ENCODE results near the gene TSNAX.

The TSNAX gene

DNA sequence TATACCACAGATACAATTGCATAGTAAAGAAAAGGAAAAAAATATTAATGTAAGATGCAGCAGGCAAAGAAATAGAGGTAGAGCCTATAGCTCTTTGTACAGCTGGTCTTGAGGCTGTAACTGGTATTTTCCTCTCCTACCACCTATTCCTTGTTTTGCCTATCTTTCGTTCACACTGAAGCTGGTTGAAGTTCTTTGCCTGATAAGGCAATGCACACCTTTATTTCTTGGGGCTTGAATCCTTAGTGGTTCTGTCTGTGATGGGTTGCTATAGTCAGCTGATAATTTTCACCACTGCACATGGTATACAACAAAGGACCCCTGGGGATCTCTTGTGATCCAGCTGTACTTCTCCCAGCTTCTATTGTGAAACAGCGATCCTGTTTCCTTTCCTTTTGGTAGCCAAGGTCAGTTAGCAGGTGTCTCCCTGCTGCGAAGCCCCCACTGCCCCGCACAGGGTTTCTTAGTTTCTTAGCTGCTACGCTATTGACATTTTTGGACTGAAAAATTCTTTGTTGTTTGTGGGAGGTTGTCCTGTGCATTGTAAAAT is 9.9 kb upstream of the TSNAX start:
- no peak for DNase-seq (ENCODE audit: insufficient read length, low spot score)
- no peak for FAIRE-seq

DNA sequence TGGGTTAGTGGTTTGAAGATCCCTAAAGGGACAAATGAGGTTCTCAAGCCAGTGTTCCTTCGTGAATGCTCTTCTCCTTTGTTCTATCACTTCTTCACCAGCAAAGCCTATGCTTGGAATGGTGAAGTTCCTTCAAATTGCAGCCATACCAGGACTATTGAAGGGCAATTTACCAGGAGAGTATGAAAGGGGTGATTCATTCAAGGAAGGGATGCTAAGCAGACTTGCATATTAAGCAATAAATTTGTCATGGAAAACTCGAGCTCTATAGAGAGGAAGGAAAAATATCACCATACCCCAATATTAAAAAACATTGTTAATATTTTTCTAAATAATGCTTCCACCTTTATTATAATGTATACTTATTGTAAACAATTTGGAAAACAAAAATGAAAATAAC is 9.3 kb upstream of the TSNAX start:
- no peak for FAIRE-seq
- DNase-seq (ENCODE audit: insufficient read length, low spot score) = no peak

DNA sequence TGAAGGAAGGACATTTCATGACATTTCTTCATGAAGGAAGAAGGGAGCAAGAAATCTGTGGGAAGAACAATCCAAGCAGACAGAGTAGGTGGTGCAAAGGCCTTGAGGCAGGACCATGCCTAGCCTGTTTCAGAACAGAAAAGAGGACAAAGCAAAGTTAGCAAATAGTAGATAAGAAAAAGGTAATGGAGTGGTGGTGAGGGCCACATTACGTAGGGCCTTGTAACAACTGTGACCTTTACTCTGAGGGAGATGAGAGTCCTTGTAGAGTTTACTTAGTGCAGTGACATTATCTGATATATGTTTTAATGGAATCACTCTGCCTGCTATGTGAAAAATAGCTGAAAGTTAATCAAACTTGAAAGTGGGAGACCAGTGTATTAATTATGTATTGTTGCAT is 6.4 kb upstream of the TSNAX start:
- DNase-seq (ENCODE audit: insufficient read length, low spot score) = no peak
- no peak for FAIRE-seq

DNA sequence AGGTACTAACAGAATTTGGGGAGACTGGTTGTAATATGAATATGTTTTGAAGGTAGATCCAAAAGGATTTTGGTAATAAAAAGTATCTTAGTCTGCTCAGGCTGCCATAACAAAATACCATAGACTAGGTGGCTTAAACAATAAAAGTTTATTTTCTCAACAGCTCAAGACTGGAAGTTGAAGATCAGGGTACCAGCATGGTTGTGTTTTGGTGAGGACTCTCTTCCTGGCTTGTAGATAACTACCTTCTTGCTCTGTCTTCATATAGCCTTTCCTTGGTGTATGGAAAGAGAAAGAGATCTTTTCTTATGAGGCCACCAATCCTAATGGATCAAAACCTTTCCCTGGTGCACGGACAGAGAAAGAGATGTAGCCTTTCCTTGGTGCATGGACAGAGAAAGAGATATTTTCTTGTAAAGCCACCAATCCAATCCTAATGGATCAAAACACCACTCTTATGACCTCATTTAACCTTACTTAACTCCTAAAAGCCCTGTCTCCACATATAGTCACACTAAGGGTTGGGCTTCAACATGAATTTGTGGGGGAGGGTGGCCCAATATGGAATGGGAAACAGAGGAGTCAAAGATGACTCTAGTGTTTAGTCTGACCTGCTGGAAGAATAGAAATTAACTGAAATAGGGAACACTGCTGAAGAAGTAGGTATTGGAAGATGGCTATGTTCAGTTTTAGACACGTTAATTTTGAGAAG is 5.4 kb upstream of the TSNAX start:
- DNase-seq (ENCODE audit: insufficient read length, low spot score) (no peak), FAIRE-seq (no peak)

DNA sequence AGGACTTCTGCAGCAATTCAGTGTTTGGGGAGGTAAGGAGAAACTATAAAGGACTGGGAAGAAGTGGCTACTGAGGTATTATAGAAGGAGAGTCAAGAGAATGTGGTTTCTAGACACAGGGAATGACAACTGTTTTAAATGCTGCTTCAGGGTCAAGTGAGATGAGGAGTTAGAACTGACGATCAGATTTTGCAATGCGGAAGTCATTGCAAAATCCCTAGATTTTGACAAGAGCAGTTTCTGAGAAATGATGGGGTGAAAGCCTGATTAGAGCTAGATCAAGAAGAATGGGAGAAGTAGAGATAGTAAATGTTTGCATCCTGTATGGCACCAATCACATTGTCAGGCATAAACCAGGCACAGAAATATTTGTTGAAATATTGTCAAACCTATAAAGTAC is 4.7 kb upstream of the TSNAX start:
- no peak for DNase-seq (ENCODE audit: insufficient read length, low spot score)
- FAIRE-seq = no peak

DNA sequence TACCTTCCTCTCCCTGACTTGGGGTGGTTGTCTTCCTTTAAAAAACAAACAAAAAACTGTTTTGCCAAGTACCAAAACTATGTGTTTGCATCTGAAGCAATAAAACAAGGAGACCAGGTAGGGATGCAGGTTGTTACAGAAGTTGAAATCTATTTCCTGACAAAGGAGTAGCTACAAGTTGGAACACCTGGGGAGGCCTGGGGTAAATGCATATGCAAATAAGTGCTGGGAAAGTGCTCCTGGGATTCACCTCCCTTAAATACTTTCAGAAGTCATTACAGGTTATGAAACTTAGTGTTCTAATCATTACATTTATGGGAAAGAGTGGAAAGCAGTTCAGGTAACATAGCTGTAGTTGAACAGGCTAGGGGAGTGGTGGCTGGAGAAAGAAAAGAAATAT is 1.9 kb upstream of the TSNAX start:
- FAIRE-seq = no peak
- no peak for DNase-seq (ENCODE audit: insufficient read length, low spot score)

DNA sequence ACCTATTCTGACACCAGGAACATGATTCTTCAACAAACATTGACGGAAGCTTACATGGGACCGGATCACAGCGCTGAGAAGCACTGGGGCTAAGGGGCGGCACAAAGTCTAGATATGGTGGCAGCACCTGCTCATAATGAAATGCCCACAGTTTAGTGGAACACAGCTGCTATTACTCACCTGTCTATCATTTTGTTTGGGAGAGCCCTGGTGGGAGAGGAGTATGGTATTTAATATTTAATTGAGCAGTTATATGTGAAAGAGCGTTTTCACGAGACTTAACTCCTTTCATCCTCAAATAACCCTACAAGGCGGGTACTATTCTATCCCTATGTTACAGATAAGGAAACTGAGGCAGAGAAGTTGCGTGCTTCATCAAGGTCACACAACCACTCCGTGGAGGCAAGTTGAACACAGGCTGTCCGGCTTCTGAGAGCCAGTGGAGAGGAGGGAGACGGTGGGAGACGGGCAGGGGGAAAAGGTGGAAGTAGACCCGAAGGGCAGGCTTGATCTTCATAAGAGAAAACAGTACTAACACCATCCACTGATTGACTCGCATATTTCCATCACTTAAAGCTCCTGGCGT is 790 bp upstream of the TSNAX start:
- DNase-seq (ENCODE audit: insufficient read length, low spot score) = no peak
- FAIRE-seq = no peak

DNA sequence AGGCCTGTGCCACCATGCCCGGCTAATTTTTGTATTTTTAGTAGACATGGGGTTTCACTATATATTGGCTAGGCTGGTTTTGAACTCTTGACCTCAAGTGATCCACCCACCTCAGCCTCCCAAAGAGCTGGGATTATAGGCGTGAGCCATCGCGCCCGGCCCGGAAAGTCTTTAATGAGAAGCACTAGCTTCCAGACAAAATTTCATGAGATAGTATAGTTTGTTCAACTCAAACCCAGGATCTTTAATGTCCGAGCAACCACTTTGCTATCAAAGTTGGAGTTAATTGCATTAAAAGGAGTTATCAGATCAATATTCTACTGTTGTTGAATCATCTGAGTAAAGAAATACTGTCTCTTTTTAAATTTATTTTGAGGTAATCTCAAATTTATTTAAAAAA is 4.8 kb downstream of the TSNAX start:
- FAIRE-seq = no peak
- no peak for DNase-seq (ENCODE audit: insufficient read length, low spot score)

DNA sequence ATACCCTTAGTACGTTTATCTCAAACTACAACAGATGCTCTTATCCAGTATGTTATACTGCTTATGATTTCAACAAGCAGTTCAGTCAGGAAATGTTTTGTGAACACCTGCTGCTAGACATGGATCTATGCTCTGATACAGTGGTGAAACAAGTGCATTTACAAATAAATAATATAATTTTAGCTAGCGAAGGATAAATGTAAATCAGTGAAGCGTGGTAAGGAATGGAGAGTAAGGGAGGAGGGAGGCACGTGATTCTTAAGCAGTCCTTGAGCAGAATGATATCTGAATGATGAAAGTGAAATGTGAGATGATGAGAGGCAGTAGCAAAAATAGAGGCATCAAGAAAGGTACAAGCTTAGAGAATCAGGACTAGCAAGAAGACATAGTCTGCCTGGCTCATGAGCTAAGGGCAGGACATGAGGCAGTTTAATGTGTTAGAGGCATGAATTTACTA is 6.3 kb downstream of the TSNAX start:
- FAIRE-seq = no peak
- DNase-seq (ENCODE audit: insufficient read length, low spot score) = no peak

DNA sequence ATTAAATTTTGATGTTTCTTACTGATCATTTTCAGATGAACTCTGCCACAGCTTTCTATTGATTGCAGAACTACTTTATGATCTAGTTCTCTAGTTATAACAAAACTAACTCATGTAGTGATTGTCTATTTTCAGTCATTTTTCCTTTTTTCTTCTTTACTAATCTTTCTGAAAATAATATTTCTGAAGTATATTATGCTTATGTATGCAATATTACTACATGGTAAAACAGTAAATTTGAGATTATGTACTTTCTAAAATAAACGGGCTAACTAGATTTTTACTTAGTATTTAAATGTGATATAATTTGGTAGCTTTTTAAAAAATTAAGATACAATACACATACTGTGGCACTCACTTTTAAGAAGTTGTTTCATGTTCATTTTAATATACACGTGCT is 7.6 kb downstream of the TSNAX start:
- DNase-seq (ENCODE audit: insufficient read length, low spot score) (no peak), FAIRE-seq (no peak)

DNA sequence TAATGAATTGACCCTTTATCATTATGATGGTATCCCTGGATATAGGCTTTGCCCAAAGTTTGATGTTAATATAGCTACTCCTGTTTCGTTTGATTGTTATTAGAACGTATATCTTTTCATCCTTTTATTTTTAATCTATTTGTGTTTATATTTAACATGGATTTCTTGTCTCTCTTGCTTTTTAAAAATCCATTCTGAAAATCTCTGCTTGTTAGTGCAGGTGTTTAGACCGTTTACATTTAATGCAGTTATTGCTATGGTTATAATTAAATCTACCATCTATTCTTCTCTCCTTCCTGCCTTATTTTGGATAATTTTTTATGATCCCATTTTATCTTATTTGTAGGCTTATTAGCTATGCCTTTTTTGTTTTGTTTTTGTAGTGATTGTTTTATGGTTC is 12.4 kb downstream of the TSNAX start:
- DNase-seq (ENCODE audit: insufficient read length, low spot score) = no peak
- no peak for FAIRE-seq

DNA sequence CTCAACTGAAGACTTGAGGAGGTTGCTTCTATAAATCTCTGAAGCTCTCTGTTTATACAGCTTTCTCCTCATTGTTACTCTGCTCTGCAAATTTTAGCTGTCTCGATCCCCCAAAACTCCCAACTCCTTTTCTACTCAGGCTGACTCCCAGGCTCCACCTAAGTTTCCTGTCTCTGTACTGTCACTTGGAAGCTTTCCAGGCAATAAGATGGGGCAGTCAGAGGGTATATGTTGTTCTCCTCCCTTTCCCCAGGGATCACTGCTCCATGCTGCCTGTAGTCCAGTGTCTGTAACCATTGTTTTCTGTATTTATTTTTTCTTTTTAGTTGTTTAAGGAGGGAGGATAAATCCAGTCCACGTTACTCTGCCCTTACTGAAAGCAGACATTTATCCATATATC is 13.4 kb downstream of the TSNAX start:
- FAIRE-seq (no peak), DNase-seq (ENCODE audit: insufficient read length, low spot score) (no peak)

DNA sequence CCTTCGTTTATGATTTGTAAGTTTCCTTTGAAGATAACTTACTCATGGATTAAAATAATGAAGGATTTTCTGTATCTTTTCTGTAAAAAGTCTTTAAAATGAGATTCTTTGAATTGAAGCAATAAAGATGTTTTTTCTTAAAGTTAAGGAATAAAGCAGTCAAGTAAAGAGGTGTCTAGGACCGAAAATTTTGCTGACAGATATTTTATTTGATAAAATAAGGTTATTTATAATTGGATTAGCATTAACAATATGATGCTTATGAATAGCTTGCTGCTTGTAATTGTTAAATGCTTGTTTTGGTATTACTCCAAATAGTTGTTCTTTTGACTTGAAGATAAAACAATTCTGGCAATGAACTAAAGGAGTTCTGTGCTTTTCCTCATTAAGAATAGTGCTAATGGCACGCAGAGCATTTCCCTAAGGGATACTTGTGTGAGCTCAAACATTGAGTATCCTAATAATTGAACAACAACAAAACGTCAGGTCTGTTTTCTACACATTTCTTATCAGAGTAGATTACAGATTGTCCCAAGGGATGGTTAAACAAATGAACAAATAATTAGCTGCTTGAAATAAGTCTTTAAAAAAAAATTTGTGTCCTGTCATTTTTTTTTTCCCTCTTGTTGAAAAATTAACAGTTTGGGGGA is 16.6 kb downstream of the TSNAX start:
- FAIRE-seq = no peak
- no peak for DNase-seq (ENCODE audit: insufficient read length, low spot score)

DNA sequence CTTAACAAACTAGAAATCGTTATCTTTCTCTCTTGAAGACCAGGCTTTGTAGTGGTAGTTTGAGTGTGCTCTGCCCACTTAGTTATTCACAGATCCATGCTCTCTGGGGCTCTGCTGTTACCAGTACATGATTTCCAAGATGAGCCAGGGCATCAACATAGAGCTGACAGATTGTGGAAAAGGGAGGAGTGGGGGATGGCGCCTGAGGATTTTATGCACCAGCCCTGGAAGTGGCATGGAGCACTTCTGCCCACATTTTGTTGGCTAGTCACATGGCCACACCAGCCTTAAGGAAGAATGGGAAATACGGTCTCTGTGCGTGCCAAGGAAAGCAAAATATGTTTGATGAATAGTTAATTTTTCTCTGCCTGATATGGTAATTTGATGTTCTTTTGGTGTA is 18.2 kb downstream of the TSNAX start:
- FAIRE-seq (no peak), DNase-seq (ENCODE audit: insufficient read length, low spot score) (no peak)

DNA sequence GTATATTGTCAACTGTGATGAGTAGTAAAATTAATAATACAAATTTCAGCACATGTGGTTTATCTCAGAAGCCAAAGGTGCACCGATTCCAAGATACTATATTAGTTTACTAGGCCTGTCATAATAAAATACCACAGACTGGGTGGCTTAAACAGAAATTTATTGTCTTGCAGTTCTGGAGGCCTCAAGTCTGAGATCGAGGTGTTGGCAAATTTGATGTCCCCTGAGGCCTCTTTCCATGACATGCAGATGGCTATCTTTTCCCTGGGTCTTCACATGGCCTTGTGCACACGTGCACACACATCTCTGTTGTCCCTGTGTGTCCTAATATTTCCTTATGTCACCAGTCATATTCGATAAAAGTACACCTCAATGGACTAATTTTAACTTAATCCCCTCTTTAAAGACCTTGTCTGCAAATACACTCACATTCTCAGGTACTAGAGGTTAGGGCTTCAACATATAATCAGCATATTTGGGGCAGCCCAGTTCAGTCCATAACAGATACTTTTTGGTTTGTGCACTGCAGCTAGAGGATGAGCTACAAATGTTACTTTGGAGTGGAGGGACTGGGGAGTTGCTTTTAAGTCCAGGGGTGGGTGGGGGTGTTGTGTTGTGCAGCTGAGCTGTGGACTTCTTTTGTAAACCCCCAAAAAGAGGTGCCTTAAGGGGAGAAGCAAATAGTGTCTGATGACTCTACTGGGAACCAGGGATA is 21.4 kb downstream of the TSNAX start:
- FAIRE-seq = no peak
- DNase-seq (ENCODE audit: insufficient read length, low spot score) = no peak

DNA sequence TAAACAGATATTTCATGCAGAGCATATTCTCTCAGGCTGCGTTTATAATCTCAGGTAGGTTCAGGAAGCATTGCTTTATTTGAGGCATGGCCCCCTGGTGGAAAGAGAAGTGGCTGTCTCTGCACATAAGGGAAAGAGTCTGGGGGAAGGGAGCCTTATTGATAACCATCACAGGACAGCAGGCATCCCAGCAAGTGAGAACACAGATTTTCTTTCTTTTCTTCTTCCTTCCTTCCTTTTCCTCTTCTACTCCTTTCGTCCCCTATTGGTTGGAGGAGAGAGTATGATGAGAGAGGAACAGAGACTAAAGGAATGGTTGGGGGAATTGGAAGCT is 21.9 kb downstream of the TSNAX start:
- FAIRE-seq (no peak), DNase-seq (ENCODE audit: insufficient read length, low spot score) (no peak)

DNA sequence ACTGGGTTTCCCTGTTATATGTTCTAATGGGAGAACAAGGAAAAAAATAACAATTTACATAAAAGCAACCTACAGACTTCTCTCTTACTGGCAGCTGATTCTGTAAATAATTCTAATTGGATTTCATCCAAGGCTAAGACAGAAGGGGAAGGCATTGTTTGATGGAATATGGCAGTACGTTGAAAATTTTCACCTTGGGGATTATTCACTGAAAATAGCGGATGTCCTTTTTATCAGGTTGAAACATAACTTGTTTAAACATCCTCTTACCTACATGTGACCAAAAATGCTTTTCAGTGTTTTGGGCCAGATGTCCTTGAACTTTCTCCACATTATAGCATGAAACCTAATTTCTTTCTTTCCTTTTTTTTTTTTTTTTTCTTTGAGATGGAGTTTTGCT is 24.9 kb downstream of the TSNAX start:
- no peak for DNase-seq (ENCODE audit: insufficient read length, low spot score)
- no peak for FAIRE-seq

DNA sequence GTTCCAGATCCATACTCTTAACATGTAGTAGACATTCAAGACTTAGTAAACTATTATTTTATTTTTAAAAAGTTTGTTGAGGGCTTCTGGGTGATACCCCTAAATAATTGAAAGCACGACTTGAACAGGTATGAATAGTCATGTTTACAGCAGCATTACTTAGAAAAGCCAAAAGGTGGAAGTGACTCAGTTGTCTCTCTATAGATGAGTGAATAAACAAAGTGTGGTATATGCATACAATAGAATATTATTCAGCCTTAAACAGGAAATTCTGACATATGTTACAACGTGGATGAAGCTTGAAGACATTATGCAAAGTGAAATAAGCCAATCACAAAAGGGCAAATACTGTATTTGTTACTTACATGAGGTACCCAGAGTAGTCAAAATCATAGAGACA is 26.5 kb downstream of the TSNAX start:
- FAIRE-seq (no peak), DNase-seq (ENCODE audit: insufficient read length, low spot score) (no peak)

DNA sequence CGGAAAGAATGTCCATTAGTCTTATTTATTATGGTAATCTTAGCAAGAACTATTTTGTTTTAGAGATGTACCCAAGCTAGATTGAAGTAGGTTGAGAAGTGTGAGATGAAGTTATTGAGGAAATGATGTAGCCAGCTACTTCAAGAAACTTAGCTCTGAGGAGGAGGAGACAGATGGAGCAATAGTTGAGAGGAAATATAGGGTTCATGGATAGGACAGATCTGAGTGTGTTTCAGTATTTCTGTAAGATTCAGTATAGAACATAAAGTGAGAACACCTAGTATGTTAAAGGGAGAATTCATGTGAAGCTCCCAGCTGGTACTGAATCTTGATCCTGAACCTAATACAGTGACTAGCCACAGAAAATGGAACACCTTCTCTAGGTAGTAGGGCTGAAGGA is 28.9 kb downstream of the TSNAX start:
- FAIRE-seq (no peak), DNase-seq (ENCODE audit: insufficient read length, low spot score) (no peak)

DNA sequence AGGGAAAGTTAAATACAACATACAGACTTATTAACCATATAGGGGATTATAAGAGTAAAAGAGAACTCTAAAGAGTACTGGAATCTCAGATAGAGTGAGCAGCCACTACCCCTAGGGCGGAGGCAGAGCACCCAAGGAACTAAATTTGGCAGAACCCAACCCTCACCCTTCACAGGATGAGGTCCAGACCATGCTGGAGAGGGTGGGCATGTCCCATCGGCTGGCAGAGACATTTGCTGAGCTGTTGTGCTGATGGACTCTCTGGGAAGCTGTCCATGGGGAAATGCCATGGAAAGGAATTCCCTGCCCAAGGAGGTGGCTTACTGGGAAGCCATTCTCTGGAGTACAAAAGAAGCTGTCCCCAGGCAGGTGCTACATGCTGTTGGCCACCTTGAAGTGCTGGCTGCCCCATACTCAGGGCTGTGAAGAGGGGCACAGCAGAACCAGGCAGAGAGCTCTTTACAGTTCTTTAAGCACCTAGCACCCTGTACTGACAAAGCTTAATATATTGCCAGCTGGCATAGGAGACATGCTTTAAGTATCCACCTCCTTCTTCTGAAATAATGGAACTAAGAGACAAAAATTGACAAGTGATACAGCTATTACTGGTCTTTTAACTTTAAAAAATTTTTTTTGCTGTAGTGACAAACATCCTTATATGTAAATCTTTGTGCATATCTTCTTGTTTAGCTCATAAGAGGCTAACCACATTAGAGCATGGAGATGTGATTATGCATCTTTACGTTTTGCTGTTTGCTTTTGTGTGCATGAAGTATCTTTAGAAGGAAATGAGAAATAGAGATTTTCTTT is 29.6 kb downstream of the TSNAX start:
- no peak for FAIRE-seq

DNA sequence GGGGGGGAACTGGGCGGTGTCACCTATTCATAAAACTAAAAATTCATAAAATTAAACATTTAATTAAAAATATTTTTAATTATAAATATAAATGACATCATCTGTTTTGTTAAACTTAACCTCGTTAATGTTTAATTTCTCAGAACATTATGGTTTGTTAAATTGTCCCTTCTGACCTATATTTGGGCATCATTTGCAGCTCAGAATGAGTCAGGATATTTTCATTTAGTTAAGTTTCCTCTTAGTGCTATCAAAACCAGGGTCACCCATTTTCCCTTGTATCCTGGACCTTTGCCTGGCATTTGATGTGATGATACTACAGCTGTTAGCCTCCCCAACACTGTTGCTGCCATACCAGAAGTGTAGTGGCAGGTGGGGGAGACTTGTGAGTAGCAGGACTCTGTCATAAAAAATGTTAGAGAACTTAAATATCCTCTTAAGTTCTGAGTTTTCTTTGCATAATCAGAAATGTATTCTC is 30.3 kb downstream of the TSNAX start:
- DNase-seq (ENCODE audit: insufficient read length, low spot score) = no peak
- FAIRE-seq = no peak

More for the DNA sequence above, 29.6 kb downstream of the TSNAX start:
- no peak for DNase-seq (ENCODE audit: insufficient read length, low spot score)

All from HTR-8/SVneo (cell line).